HepG2 (cell line): ENCODE measurements around the gene MAPRE3. TPM values are rescaled to one million over a fixed set of nuclear protein-coding genes. Genes with fewer than 3 reads are reported as not detected.
A peak's percentile ranks its signal among the peaks of the same experiment; 100 is the strongest.

Source experiments
- CCDC6 ChIP-seq: sonication (generic); formaldehyde crosslinking; IDR thresholded peaks from 2 replicates; pipeline ENCODE4 v1.8.1; 2022; ENCODE audit warnings: mild to moderate bottlenecking, missing genetic modification reagents, moderate library complexity
- HDAC1 ChIP-seq: sonication (generic); formaldehyde crosslinking; IDR thresholded peaks from 2 replicates; pipeline ENCODE4 v1.5.1; 2020; ENCODE audit warnings: mild to moderate bottlenecking, missing genetic modification reagents
- HES4 ChIP-seq: sonication (generic); formaldehyde crosslinking; IDR thresholded peaks from 2 replicates; pipeline ENCODE4 v1.9.0; 2021; ENCODE audit warnings: mild to moderate bottlenecking, missing genetic modification reagents, borderline replicate concordance
- HMG20A ChIP-seq: IDR thresholded peaks from 2 replicates; pipeline ENCODE4 v1.6.1; 2016; ENCODE audit warnings: borderline replicate concordance
- IKZF4 ChIP-seq: sonication (generic); formaldehyde crosslinking; IDR thresholded peaks from 2 replicates; pipeline ENCODE4 v1.5.1; 2020; ENCODE audit warnings: borderline replicate concordance, mild to moderate bottlenecking, low read depth, missing genetic modification reagents; ENCODE audit errors: not compliant biosample characterization
- KAT7 ChIP-seq: IDR thresholded peaks from 2 replicates; pipeline ENCODE4 v1.6.1; 2018; ENCODE audit warnings: borderline replicate concordance, missing compliant biosample characterization
- MED1 ChIP-seq: sonication (generic); formaldehyde crosslinking; IDR thresholded peaks from 2 replicates; pipeline ENCODE4 v1.4.0; 2020; ENCODE audit warnings: missing genetic modification reagents
- NFE2L1 ChIP-seq: sonication (generic); formaldehyde crosslinking; IDR thresholded peaks from 2 replicates; pipeline ENCODE4 v1.4.0; 2020; ENCODE audit warnings: missing genetic modification reagents, mild to moderate bottlenecking, borderline replicate concordance
- PAF1 ChIP-seq: IDR thresholded peaks from 2 replicates; pipeline ENCODE4 v1.6.1; 2016; ENCODE audit warnings: missing genetic modification reagents, missing compliant biosample characterization
- PHF8 ChIP-seq: sonication (generic); formaldehyde crosslinking; IDR thresholded peaks from 2 replicates; pipeline ENCODE4 v1.5.0; 2020; ENCODE audit warnings: missing genetic modification reagents
- RFXAP ChIP-seq: sonication (generic); formaldehyde crosslinking; IDR thresholded peaks from 2 replicates; pipeline ENCODE4 v1.4.0; 2020; ENCODE audit warnings: missing genetic modification reagents, borderline replicate concordance
- SKI ChIP-seq: fragments of 450-650 bp; IDR thresholded peaks from one replicate; pipeline ENCODE4 v1.6.1; 2018; ENCODE audit warnings: mild to moderate bottlenecking; ENCODE audit not compliant: partially characterized antibody
- STAT5B ChIP-seq: sonication (generic); formaldehyde crosslinking; IDR thresholded peaks from 2 replicates; pipeline ENCODE4 v1.4.0; 2020; ENCODE audit warnings: missing genetic modification reagents
- TOE1 ChIP-seq: sonication (generic); formaldehyde crosslinking; IDR thresholded peaks from 2 replicates; pipeline ENCODE4 v1.4.0; 2020; ENCODE audit warnings: mild to moderate bottlenecking, missing genetic modification reagents
- TSC22D2 ChIP-seq: sonication (generic); formaldehyde crosslinking; IDR thresholded peaks from 2 replicates; pipeline ENCODE4 v1.5.1; 2020; ENCODE audit warnings: missing genetic modification reagents, mild to moderate bottlenecking, borderline replicate concordance
- ZBTB26 ChIP-seq: IDR thresholded peaks from 2 replicates; pipeline ENCODE4 v1.6.1; 2016; ENCODE audit warnings: missing compliant biosample characterization, missing genetic modification reagents, borderline replicate concordance
- ZMYM2 ChIP-seq: sonication (generic); formaldehyde crosslinking; IDR thresholded peaks from 2 replicates; pipeline ENCODE4 v1.8.0; 2022; ENCODE audit warnings: mild to moderate bottlenecking, missing genetic modification reagents
- ZNF333 ChIP-seq: sonication (generic); formaldehyde crosslinking; IDR thresholded peaks from 2 replicates; pipeline ENCODE4 v1.4.0; 2020; ENCODE audit warnings: mild to moderate bottlenecking, missing genetic modification reagents, borderline replicate concordance
- ZNF33A ChIP-seq: sonication (generic); formaldehyde crosslinking; IDR thresholded peaks from 2 replicates; pipeline ENCODE4 v1.5.1; 2020; ENCODE audit warnings: missing genetic modification reagents, mild to moderate bottlenecking, moderate library complexity, borderline replicate concordance
- ZNF552 ChIP-seq: sonication (generic); formaldehyde crosslinking; IDR thresholded peaks from 2 replicates; pipeline ENCODE4 v1.9.0; 2022; ENCODE audit warnings: missing genetic modification reagents, mild to moderate bottlenecking, borderline replicate concordance
- ZNF567 ChIP-seq: sonication (generic); formaldehyde crosslinking; IDR thresholded peaks from 2 replicates; pipeline ENCODE4 v1.8.1; 2023; ENCODE audit warnings: mild to moderate bottlenecking, missing genetic modification reagents, borderline replicate concordance
- ZNF614 ChIP-seq: IDR thresholded peaks from 2 replicates; pipeline ENCODE4 v1.6.1; 2018; ENCODE audit warnings: missing biosample characterization, missing genetic modification reagents, inconsistent platforms, borderline replicate concordance
- ZNF747 ChIP-seq: sonication (generic); formaldehyde crosslinking; IDR thresholded peaks from 2 replicates; pipeline ENCODE4 v1.8.1; 2023; ENCODE audit warnings: missing genetic modification reagents, mild to moderate bottlenecking, borderline replicate concordance
- ZSCAN30 ChIP-seq: sonication (generic); formaldehyde crosslinking; IDR thresholded peaks from 2 replicates; pipeline ENCODE4 v1.5.0; 2020; ENCODE audit warnings: mild to moderate bottlenecking, missing genetic modification reagents
- polyA plus RNA-seq, 8 experiments: library from polyadenylated mRNA; depleted of rRNA in 3 of 8; stranded (reverse) in 7 of 8; unstranded in 1 of 8; fragments of >200 nt; fragmentation: Illumina TruSeq in 4 of 8; extraction: Trizol in 4 of 8; gene quantifications; 2 replicates each; pipeline versions ENCODE4 v1.2.1 to v1.2.3, GENCODE V29; 2011 to 2016; ENCODE audit warnings: low read depth in 4 of 8, missing spikeins in 1 of 8, mixed read lengths in 1 of 8; ENCODE audit not compliant: insufficient read depth in 1 of 8
- total RNA-seq, 5 experiments: library from RNA; depleted of rRNA; stranded (reverse); fragments of >200 nt; fragmentation: Illumina TruSeq; extraction: Trizol; gene quantifications; 2 replicates each; pipeline ENCODE4 v1.2.3, GENCODE V29; 2016; ENCODE audit warnings: low read depth in 1 of 5
- TF ChIP-seq, protein P1 (sequence below): sonication (generic); formaldehyde crosslinking; IDR thresholded peaks from 2 replicates; pipeline ENCODE4 v1.8.1; 2023; ENCODE audit warnings: missing genetic modification reagents, inconsistent platforms, borderline replicate concordance
- TF ChIP-seq, protein P2 (sequence below): sonication (generic); formaldehyde crosslinking; IDR thresholded peaks from 2 replicates; pipeline ENCODE4 v1.9.0; 2021; ENCODE audit warnings: missing genetic modification reagents, borderline replicate concordance
- TF ChIP-seq, protein P3 (sequence below): IDR thresholded peaks from 2 replicates; pipeline ENCODE4 v1.6.1; 2012; ENCODE audit warnings: inconsistent platforms
- TF ChIP-seq, protein P4 (sequence below): sonication (generic); formaldehyde crosslinking; IDR thresholded peaks from 2 replicates; pipeline ENCODE4 v1.8.1; 2022; ENCODE audit warnings: mild to moderate bottlenecking, missing genetic modification reagents

Gene MAPRE3
- total and polyA plus RNA-seq, 2 of the 13 experiments (the other 11 are each of a cell fraction or from before 2014, with no cell fraction given) = 0.31 to 0.91 TPM

DNA sequence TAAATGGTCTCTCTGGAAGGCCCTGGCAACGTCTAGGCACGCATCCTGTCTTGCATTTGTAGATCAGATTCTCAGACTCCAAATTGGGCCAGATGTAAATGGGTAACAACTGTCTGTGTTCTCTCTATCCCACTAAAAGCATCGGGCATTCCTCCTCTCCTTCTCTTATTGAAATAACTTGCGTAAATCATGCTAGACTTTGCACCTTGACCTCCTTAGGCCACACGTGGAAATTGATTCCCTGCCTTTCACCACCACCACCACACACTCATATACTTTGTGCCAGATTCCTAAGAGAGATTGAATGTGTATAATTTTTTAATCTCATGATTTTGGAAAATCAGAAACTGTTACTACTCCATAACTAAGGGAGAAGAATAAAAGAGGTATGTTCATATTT is 21.3 kb downstream of the MAPRE3 start (continued):
- TF ChIP-seq, protein P1, sequence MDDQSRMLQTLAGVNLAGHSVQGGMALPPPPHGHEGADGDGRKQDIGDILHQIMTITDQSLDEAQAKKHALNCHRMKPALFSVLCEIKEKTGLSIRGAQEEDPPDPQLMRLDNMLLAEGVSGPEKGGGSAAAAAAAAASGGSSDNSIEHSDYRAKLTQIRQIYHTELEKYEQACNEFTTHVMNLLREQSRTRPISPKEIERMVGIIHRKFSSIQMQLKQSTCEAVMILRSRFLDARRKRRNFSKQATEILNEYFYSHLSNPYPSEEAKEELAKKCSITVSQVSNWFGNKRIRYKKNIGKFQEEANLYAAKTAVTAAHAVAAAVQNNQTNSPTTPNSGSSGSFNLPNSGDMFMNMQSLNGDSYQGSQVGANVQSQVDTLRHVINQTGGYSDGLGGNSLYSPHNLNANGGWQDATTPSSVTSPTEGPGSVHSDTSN (CRISPR knock-in tag) = no peak
- TF ChIP-seq MED1 (CRISPR knock-in tag) (no peak), ZNF567 (CRISPR knock-in tag) (no peak), HMG20A (CRISPR knock-in tag) (0 out of 2 replicates have a peak, but pooled peaks have one; percentile 42), ZNF614 (CRISPR knock-in tag) (no peak), PHF8 (CRISPR knock-in tag) (no peak), ZNF552 (CRISPR knock-in tag) (no peak), NFE2L1 (no peak), KAT7 (no peak), HES4 (no peak), ZSCAN30 (CRISPR knock-in tag) (no peak), ZNF747 (CRISPR knock-in tag) (no peak), ZMYM2 (no peak), TSC22D2 (CRISPR knock-in tag) (no peak), RFXAP (no peak), CCDC6 (no peak), PAF1 (CRISPR knock-in tag) (no peak), HDAC1 (CRISPR knock-in tag) (peak; percentile 30; the same call in 1 of the 2 replicates), TOE1 (CRISPR knock-in tag) (no peak), SKI (no peak), ZBTB26 (CRISPR knock-in tag) (no peak), ZNF33A (no peak), IKZF4 (CRISPR knock-in tag) (no peak), STAT5B (no peak), ZNF333 (CRISPR knock-in tag) (no peak)
- TF ChIP-seq, protein P2, sequence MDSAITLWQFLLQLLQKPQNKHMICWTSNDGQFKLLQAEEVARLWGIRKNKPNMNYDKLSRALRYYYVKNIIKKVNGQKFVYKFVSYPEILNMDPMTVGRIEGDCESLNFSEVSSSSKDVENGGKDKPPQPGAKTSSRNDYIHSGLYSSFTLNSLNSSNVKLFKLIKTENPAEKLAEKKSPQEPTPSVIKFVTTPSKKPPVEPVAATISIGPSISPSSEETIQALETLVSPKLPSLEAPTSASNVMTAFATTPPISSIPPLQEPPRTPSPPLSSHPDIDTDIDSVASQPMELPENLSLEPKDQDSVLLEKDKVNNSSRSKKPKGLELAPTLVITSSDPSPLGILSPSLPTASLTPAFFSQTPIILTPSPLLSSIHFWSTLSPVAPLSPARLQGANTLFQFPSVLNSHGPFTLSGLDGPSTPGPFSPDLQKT (CRISPR knock-in tag) = no peak
- TF ChIP-seq, protein P3, sequence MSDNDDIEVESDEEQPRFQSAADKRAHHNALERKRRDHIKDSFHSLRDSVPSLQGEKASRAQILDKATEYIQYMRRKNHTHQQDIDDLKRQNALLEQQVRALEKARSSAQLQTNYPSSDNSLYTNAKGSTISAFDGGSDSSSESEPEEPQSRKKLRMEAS = peak; percentile 46; the same call in 1 of the 2 replicates
- TF ChIP-seq, protein P4, sequence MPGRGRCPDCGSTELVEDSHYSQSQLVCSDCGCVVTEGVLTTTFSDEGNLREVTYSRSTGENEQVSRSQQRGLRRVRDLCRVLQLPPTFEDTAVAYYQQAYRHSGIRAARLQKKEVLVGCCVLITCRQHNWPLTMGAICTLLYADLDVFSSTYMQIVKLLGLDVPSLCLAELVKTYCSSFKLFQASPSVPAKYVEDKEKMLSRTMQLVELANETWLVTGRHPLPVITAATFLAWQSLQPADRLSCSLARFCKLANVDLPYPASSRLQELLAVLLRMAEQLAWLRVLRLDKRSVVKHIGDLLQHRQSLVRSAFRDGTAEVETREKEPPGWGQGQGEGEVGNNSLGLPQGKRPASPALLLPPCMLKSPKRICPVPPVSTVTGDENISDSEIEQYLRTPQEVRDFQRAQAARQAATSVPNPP (CRISPR knock-in tag) = no peak
